ENCODE data around the gene SETDB1.

The SETDB1 gene

GRCh38 chr1:151012684-151013471 is 86.7 kb downstream of the SETDB1 start:
- TF ChIP-seq REPIN1 (tag by site-specific recombination; IDR thresholded peaks at IDR 0.05; ENCODE audit: low read depth) = peak; percentile 87; the same call in 1 of the 2 replicates
- TF ChIP-seq ZNF664 (tag by site-specific recombination; IDR thresholded peaks at IDR 0.05) = peak; percentile 97
- TF ChIP-seq ZNF423 (tag by site-specific recombination; IDR thresholded peaks at IDR 0.05) = no peak
- TF ChIP-seq PRDM10 (tag by site-specific recombination; IDR thresholded peaks at IDR 0.05) = peak; percentile 93
- no peaks in the 10 kb centered on the region for H3K9me3 ChIP-seq (ENCODE audit: control insufficient read depth, insufficient read depth, low read depth, low read length)
- H3K27ac ChIP-seq (ENCODE audit: extremely low read depth, low read depth, low read length) = no peak overlapping the region
- ChIA-PET CTCF (interaction anchor here (0.6 kb wide), 1 partner anchor 42 kb away, joined by 4 read pairs; no protein-coding TSS in a partner anchor), POLR2A (interaction anchor here (0.7 kb wide), 1 partner anchor 29 kb away, joined by 3 read pairs; no protein-coding TSS in a partner anchor)
- H3K4me3 ChIP-seq (ENCODE audit: low read depth, low read length) = no peak overlapping the region
- 0 out of 2 replicates have a peak, but pooled peaks cover under 1% of the 10 kb centered on the region for H3K4me1 ChIP-seq (ENCODE audit: control insufficient read depth, insufficient read depth, low read length)
- peaks cover 0 to 10% of the 10 kb centered on the region in 2 experiments; a peak in 1 of 3 replicates for H3K36me3 ChIP-seq (ENCODE audit: control insufficient read depth in 2 of 2, insufficient read depth in 1 of 2, low read length in 2 of 2)

GRCh38 chr1:151013518-151013917 is 87.4 kb downstream of the SETDB1 start:
- H3K4me1 ChIP-seq (ENCODE audit: control insufficient read depth, insufficient read depth, low read length) = no peaks in the 10 kb centered on the region
- H3K27ac ChIP-seq (ENCODE audit: extremely low read depth, low read depth, low read length) = no peak overlapping the region
- H3K9me3 ChIP-seq (ENCODE audit: control insufficient read depth, insufficient read depth, low read depth, low read length) = no peaks in the 10 kb centered on the region
- ChIA-PET CTCF (interaction anchor here (0.6 kb wide), 1 partner anchor 42 kb away, joined by 4 read pairs; no protein-coding TSS in a partner anchor), POLR2A (no interaction called here)
- TF ChIP-seq PRDM1 (tag by site-specific recombination; IDR thresholded peaks at IDR 0.05) = peak; percentile 45; the same call in 1 of the 2 replicates
- TF ChIP-seq ZNF596 (tag by site-specific recombination; IDR thresholded peaks at IDR 0.05) = 0 out of 2 replicates have a peak, but pooled peaks have one; percentile 26
- TF ChIP-seq ZNF37A (tag by site-specific recombination; IDR thresholded peaks at IDR 0.05) = no peak
- TF ChIP-seq MZF1 (tag by site-specific recombination; IDR thresholded peaks at IDR 0.05; ENCODE audit: borderline replicate concordance) = peak; percentile 55; the same call in 1 of the 2 replicates
- TF ChIP-seq, protein P1, sequence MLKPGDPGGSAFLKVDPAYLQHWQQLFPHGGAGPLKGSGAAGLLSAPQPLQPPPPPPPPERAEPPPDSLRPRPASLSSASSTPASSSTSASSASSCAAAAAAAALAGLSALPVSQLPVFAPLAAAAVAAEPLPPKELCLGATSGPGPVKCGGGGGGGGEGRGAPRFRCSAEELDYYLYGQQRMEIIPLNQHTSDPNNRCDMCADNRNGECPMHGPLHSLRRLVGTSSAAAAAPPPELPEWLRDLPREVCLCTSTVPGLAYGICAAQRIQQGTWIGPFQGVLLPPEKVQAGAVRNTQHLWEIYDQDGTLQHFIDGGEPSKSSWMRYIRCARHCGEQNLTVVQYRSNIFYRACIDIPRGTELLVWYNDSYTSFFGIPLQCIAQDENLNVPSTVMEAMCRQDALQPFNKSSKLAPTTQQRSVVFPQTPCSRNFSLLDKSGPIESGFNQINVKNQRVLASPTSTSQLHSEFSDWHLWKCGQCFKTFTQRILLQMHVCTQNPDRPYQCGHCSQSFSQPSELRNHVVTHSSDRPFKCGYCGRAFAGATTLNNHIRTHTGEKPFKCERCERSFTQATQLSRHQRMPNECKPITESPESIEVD (tag by site-specific recombination; IDR thresholded peaks at IDR 0.05) = peak; percentile 71
- peak; percentile 93 for TF ChIP-seq OSR2 (tag by site-specific recombination; IDR thresholded peaks at IDR 0.05)
- peak; percentile 74; the same call in 1 of the 2 replicates for TF ChIP-seq TRIM28 (IDR thresholded peaks at IDR 0.05; ENCODE audit: borderline replicate concordance, low read length)
- TF ChIP-seq, protein P2, sequence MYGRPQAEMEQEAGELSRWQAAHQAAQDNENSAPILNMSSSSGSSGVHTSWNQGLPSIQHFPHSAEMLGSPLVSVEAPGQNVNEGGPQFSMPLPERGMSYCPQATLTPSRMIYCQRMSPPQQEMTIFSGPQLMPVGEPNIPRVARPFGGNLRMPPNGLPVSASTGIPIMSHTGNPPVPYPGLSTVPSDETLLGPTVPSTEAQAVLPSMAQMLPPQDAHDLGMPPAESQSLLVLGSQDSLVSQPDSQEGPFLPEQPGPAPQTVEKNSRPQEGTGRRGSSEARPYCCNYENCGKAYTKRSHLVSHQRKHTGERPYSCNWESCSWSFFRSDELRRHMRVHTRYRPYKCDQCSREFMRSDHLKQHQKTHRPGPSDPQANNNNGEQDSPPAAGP (tag by site-specific recombination; IDR thresholded peaks at IDR 0.05) = no peak
- TF ChIP-seq ZFP3 (tag by site-specific recombination; IDR thresholded peaks at IDR 0.05; ENCODE audit: low read depth) = no peak
- no peak for TF ChIP-seq ZNF664 (tag by site-specific recombination; IDR thresholded peaks at IDR 0.05)
- TF ChIP-seq FEZF1 (tag by site-specific recombination; IDR thresholded peaks at IDR 0.05) = peak; percentile 99
- no peak for TF ChIP-seq ZNF391 (tag by site-specific recombination; IDR thresholded peaks at IDR 0.05; ENCODE audit: borderline replicate concordance, low read depth)
- TF ChIP-seq ZNF626 (tag by site-specific recombination; IDR thresholded peaks at IDR 0.05) = no peak
- TF ChIP-seq ZNF792 (tag by site-specific recombination; IDR thresholded peaks at IDR 0.05) = no peak
- TF ChIP-seq ZEB2 (tag by site-specific recombination; IDR thresholded peaks at IDR 0.05) = no peak
- peak; percentile 24; the same call in 1 of the 2 replicates for TF ChIP-seq CTCF (tag by site-specific recombination; IDR thresholded peaks at IDR 0.05)
- peak; percentile 57 for TF ChIP-seq PRDM10 (tag by site-specific recombination; IDR thresholded peaks at IDR 0.05)
- peaks cover 2 to 16% of the 10 kb centered on the region in 2 experiments; a peak in 2 of 3 replicates for H3K36me3 ChIP-seq (ENCODE audit: control insufficient read depth in 2 of 2, insufficient read depth in 1 of 2, low read length in 2 of 2)
- no peak overlapping the region for H3K4me3 ChIP-seq (ENCODE audit: low read depth, low read length)

Measured in HEK293 (cell line).